Superior temporal gyrus (tissue), 1 donor: ENCODE data around the gene PNPLA7.
"Not testable (repeated sequence)": the region's sequence is repeated elsewhere in the genome, so short reads cannot be mapped to it uniquely, and the experiment has no call there.

ENCODE experiments used
- DNase-seq: peaks from one replicate; pipeline ENCODE4 v3.0.0-alpha.2; 2016; ENCODE audit errors: extremely low spot score

PNPLA7 gene

DNA sequence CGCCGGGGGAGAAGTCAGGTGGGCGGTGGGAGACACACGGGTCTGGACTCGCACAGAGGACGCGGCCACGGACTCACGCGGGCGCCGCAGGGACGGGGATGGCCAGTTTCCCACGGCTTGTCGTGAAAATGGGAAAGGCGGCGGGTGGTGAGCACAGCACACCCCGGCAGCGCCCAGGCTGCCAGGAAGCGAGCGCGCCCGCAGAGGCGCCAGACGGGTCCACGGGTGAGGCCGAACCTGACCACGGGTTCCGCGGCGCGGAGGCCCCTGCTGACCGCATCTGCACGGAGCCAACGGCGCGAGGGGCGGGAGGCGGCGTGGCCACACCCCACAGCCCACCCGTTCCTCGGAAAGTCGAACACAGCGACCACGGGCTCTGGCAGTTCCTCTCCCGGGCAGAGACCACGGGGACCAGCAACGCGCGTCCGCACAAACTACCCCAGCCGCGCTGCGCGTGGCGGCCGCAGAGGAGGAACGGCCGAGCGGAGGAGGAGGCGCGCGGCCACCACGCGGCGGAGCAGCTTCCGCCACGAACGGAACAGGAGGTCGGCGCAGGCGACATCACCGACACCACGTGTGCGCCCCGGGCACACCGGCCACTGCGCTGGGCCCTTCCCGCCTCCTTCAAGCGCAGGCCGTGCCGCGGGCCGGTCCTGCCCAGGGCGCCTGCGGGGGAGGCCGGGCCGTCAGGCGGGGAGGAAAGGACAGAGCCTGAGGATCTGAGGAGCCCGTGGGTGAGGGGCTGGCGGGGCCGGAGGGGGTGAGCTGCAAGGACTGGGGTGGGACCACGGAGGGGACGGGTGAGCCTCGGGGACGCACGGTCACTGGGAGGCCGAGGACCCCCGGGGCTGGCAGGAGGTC lies 132.8 kb downstream of the PNPLA7 start:
- no peak for DNase-seq

- DNase-seq, result no peak
Observed at GRCh38 chr9:137416563-137417151, 133.5 kb downstream of the PNPLA7 start.

DNA sequence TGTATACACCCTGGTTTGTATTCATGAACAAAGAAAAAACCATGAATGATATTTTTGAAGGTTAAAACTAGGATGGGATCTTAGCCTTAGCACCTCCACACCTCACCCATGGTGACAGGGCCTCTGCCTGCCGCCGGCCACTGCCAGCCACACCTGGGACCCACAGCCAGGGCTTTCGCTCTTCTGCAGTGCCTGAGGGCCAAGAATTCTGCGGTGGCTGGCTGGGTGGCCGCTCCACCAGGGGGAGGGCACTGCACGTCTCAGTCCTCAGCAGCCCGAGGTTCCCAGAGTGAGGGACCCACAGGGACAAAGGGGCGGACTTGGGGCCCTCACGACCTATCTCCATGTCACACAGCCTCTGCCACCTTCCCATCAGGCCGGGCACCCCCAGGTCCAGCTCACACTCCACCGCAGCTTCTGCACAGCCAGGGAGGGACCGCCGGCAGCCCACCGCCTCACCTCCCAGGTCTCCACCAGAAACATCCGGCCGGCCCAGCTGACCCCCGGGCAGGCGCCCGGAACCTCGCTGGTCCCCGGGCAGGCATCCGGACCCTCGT lies 134.1 kb downstream of the PNPLA7 start:
- no peak for DNase-seq

GRCh38 chr9:137415451-137415850 lies 134.8 kb downstream of the PNPLA7 start:
- DNase-seq, result no peak

GRCh38 chr9:137412431-137412830 lies 137.8 kb downstream of the PNPLA7 start:
- no peak for DNase-seq

DNA sequence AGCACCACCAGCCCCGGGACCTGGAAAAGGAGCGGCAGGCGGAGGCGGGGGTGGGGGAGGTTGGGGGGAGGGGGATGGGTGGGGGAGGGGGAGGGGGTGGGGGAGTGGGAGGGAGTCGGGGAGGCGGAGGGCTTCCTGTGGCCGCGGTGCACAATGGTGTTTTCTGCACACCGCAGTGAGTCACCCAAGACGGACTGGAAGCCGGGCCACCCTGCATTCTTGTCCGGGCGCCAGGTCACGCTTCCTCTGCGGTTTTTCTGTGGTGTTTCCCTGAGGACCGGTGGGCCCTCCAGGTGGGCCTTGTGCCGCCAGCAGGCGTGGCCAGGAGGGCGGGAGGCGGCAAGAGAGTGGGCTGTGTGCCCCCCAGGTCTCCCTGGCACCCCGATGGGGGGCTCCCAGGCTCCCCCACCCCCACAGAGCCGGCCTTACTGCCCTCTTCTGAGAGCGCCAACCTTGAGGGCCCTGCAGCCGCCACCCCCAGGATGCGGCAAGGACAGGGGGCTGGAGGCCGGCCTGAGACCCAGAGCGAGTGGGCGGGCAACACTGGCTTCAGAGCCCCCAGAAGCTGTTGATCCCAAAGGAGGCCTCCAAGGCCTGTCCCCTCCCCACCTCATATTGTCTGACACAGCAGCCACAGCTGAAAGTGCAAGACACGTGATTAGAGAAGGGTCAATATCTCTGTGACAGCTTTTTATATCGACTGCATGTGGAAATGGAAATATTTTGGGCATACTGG lies 138.4 kb downstream of the PNPLA7 start:
- no peak for DNase-seq

GRCh38 chr9:137411260-137411644 lies 138.9 kb downstream of the PNPLA7 start:
- no peak for DNase-seq

GRCh38 chr9:137410891-137411249 lies 139.3 kb downstream of the PNPLA7 start:
- DNase-seq, result no peak

GRCh38 chr9:137410236-137410890 lies 139.8 kb downstream of the PNPLA7 start:
- not testable (repeated sequence) for DNase-seq
